Fibroblast of villous mesenchyme (primary cell): Measurements from ENCODE around the gene TWF2. TPM values are rescaled to one million over a fixed set of nuclear protein-coding genes. Genes with fewer than 3 reads are reported as not detected.
"Not testable (repeated sequence)": the region's sequence is repeated elsewhere in the genome, so short reads cannot be mapped to it uniquely, and the experiment has no call there.

Experiments used
- DNase-seq: peaks from one replicate; pipeline ENCODE4 v3.0.0-alpha.2; 2010; ENCODE audit warnings: low read depth
- H3K4me3 ChIP-seq: 2 replicates; pipeline ENCODE4 v1.5.1; 2011; ENCODE audit warnings: low read depth, mild to moderate bottlenecking, low read length
- CTCF ChIP-seq: IDR thresholded peaks from 2 replicates; pipeline ENCODE4 v1.5.1; 2012; ENCODE audit warnings: low read depth, mild to moderate bottlenecking, low read length; ENCODE audit not compliant: insufficient read depth
- total RNA-seq: library from RNA; depleted of rRNA; stranded (reverse); fragments of >200 nt; gene quantifications from 2 replicates; pipeline ENCODE4 v1.2.3, GENCODE V29; 2012

Gene TWF2
- total RNA-seq, 1 donor: 75.6 TPM

- DNase-seq: no peak
- no peak for TF ChIP-seq CTCF
- H3K4me3 ChIP-seq: peak overlapping the region; percentile 94
These were observed 40.6 kb upstream of the TWF2 start for GRCh38 chr3:52279596-52279995.

GRCh38 chr3:52278510-52279069 lies 39.6 kb upstream of the TWF2 start, which contains the start of gene WDR82:
WDR82 (minus strand) TSS chr3:52278649; CDS start chr3:52278361, 288 bp downstream.
- H3K4me3 ChIP-seq: peak within 1 kb of the TSS; percentile 94
- TF ChIP-seq CTCF: peak; percentile 56
- DNase-seq: peak; percentile 94

- H3K4me3 ChIP-seq: peak overlapping the region; percentile 94
- peak; percentile 50 for TF ChIP-seq CTCF
- DNase-seq: peak; percentile 60
These were observed 39.1 kb upstream of the TWF2 start for GRCh38 chr3:52277972-52278509.

- peak overlapping the region; percentile 94 for H3K4me3 ChIP-seq
- DNase-seq: peak; percentile 69
- TF ChIP-seq CTCF: no peak
These were observed 38.4 kb upstream of the TWF2 start for GRCh38 chr3:52277071-52277964.

GRCh38 chr3:52274781-52275180 lies 35.8 kb upstream of the TWF2 start:
- H3K4me3 ChIP-seq, DNase-seq: not testable (repeated sequence)

GRCh38 chr3:52272831-52273230 lies 33.9 kb upstream of the TWF2 start:
- no peak for DNase-seq
- H3K4me3 ChIP-seq: no peak overlapping the region
- TF ChIP-seq CTCF: no peak

GRCh38 chr3:52272172-52272571 lies 33.2 kb upstream of the TWF2 start:
- not testable (repeated sequence) for H3K4me3 ChIP-seq, DNase-seq
